Duodenal mucosa (tissue), 2 donors: Measurements from ENCODE around the gene CCSER1.

Experiments
- H3K27ac ChIP-seq: one replicate; pipeline ENCODE4 v1.7.0; 2013; ENCODE audit warnings: low read depth, low read length
- H3K27me3 ChIP-seq, 2 donors: one replicate each; pipeline ENCODE4 v1.7.0; 2013; ENCODE audit warnings: low read length in 2 of 2, control low read depth in 1 of 2; ENCODE audit not compliant: insufficient read depth in 2 of 2, control insufficient read depth in 1 of 2
- H3K36me3 ChIP-seq, 2 donors: one replicate each; pipeline ENCODE4 v1.7.0; 2013; ENCODE audit warnings: low read length in 2 of 2, control low read depth in 1 of 2; ENCODE audit not compliant: insufficient read depth in 2 of 2, control insufficient read depth in 1 of 2
- H3K4me1 ChIP-seq, 2 donors: one replicate each; pipeline ENCODE4 v1.7.0; 2013; ENCODE audit warnings: low read length in 2 of 2, control low read depth in 1 of 2; ENCODE audit not compliant: insufficient read depth in 2 of 2, control insufficient read depth in 1 of 2
- H3K4me3 ChIP-seq, 2 donors: one replicate each; pipeline ENCODE4 v1.7.0; 2013; ENCODE audit warnings: low read length in 2 of 2, low read depth in 1 of 2
- H3K9ac ChIP-seq, 2 donors: one replicate each; pipeline ENCODE4 v1.7.0; 2013; ENCODE audit warnings: low read length in 2 of 2, low read depth in 1 of 2
- H3K9me3 ChIP-seq, 2 donors: one replicate each; pipeline ENCODE4 v1.7.0; 2013; ENCODE audit warnings: low read length in 2 of 2, control low read depth in 1 of 2; ENCODE audit not compliant: control insufficient read depth in 1 of 2

Gene CCSER1

DNA sequence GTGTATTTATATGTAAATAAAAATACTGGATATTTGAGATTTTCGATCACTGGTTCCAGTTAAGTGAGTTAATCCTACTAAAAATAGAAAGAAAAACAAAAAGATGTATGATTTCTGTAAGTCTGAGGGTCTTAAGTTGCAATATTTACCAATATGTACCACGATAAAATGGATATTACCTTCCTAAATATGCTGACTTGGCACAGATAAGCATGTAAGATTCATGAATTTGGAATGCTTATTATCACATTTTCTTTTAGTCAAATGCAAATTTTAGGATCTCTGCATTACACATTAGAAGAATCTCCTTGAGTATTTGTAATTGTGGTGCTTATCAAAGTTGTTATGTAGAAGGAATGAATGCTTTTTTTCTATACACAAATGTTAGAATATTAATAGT, 1158.3 kb downstream of the CCSER1 start:
- Histone ChIP-seq H3K4me1 (no peaks in the 10 kb centered on the region), H3K27me3 (no peaks in the 10 kb centered on the region)

DNA sequence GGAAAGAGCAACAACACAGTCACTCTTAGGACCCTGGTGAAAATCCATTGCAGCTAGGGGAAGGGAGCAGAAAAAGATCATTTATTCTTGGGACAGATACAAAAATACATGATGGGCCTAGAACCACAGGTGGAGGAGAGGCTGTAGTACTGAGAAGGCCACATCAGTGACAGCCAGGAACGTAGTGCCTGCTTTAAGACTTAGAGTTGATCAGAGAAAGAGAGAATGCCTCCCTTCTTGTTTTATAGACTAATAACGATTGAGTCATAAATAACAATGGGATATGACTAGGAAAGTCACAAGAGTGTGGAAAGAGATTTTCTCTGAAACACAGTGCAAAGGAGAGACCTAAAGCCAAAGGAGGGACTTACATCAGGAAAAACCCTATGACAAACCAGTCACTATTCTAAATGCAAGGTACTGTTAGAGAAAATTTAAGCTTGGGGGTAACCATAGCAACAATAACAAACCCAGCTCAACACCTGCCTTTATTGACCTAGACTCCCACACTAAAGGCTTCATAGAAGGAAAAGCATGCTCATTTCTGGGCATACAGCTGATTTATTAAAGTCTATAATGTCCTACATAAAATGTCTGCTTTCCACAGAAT, 1161.6 kb downstream of the CCSER1 start:
- H3K36me3 ChIP-seq: no peaks in the 10 kb centered on the region
- no peaks in the 10 kb centered on the region for H3K27me3 ChIP-seq
- H3K4me1 ChIP-seq: no peaks in the 10 kb centered on the region
- no peak overlapping the region for H3K27ac ChIP-seq
- no peak overlapping the region for H3K4me3 ChIP-seq
- no peaks in the 10 kb centered on the region for H3K9me3 ChIP-seq
- no peak overlapping the region for H3K9ac ChIP-seq

More for the DNA sequence above, 1158.3 kb downstream of the CCSER1 start:
- H3K36me3 ChIP-seq: no peaks in the 10 kb centered on the region
- no peaks in the 10 kb centered on the region for H3K9me3 ChIP-seq
- H3K9ac ChIP-seq: no peak overlapping the region
- no peak overlapping the region for H3K4me3 ChIP-seq
- H3K27ac ChIP-seq: no peak overlapping the region

DNA sequence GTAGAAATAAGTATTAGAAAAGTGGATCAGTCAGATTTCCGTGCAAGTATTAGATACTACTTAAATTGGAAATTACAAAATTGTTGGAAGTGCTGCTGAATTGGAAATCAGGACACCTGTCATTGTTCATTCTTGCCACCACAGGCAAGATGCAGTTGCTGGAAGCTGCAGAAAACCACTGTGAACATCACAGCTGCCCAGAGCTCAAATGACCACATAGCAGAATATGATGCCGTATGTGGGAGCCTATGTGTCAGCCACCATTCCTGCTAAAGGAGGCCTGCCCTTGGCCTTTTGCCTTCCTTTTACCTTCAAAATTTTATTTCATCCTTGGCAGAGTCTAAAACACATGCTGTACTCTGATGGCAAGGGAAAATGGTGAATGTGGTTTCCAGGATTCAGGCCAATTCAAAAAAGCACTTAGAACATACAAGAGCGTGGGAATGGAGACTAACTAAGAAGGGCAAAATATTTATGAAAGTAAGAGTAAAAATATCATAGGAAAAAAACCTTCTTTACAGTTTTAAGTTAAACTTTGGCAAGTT, 1171.0 kb downstream of the CCSER1 start:
- Histone ChIP-seq H3K27ac (no peak overlapping the region), H3K9me3 (no peaks in the 10 kb centered on the region), H3K4me1 (no peaks in the 10 kb centered on the region), H3K4me3 (no peak overlapping the region), H3K9ac (no peak overlapping the region), H3K27me3 (no peaks in the 10 kb centered on the region), H3K36me3 (no peaks in the 10 kb centered on the region)

DNA sequence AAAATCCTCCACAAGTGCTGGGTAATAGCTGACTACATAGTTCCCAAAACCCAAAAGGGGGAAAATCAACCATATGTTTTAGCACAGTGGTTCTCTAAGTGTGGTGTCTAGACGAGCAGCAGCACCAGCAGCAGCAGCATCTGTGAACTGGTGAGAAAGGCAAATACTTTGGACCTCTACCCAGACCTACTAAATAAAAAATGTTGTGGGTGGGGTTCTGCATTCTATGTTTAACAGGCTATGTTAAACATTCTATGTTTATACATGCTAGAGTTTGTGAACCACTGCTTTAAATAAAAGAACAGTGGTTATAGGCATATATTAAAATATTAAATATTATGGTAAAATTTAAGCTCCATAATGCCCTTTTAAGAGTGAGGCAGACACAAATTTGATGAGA, 1171.6 kb downstream of the CCSER1 start:
- H3K27ac ChIP-seq: no peak overlapping the region
- H3K36me3 ChIP-seq: no peaks in the 10 kb centered on the region
- no peak overlapping the region for H3K4me3 ChIP-seq
- H3K9me3 ChIP-seq: no peaks in the 10 kb centered on the region
- H3K9ac ChIP-seq: no peak overlapping the region
- H3K27me3 ChIP-seq: no peaks in the 10 kb centered on the region
- no peaks in the 10 kb centered on the region for H3K4me1 ChIP-seq

DNA sequence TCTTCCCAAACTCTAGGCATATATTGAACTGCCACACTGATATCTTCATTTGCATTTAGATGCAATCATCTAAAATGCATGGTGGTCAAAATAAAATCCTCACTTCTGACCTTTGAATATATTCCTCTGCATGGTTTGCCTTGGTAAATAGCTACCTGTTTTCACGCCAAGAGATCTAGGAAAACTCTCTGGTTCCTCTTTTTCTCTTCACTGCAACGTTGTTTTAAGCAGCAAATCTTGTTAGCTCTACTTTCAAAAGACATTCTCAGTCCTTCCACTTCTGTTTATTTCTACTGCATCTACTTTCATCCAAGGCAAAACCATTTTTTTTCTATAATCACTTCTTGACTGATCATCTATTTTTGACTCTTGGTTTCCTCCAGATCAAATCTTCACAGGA, 1174.9 kb downstream of the CCSER1 start:
- Histone ChIP-seq H3K27me3 (no peaks in the 10 kb centered on the region), H3K27ac (no peak overlapping the region), H3K4me3 (no peak overlapping the region), H3K36me3 (no peaks in the 10 kb centered on the region), H3K9me3 (no peaks in the 10 kb centered on the region), H3K9ac (no peak overlapping the region), H3K4me1 (no peaks in the 10 kb centered on the region)

DNA sequence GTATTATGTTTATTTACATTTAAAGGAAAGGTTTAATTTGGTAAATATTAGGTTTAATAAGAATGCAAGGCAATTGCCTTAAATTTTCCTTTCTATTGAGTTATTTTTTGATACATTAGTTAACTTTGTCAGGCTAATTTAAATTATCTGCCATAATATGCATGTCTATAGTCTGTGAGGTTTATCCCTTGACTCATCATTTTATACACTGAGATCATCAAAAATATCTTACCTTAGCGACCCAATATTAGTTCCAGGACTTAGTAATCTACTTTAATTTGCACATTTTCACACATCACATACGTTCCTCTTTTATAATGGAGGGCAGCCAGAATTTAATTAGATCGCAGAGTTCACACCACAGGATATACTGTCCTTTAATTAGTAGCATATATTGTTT, 1177.1 kb downstream of the CCSER1 start:
- no peaks in the 10 kb centered on the region for H3K36me3 ChIP-seq
- H3K4me1 ChIP-seq: no peaks in the 10 kb centered on the region
- no peaks in the 10 kb centered on the region for H3K27me3 ChIP-seq
- no peak overlapping the region for H3K4me3 ChIP-seq
- no peaks in the 10 kb centered on the region for H3K9me3 ChIP-seq
- no peak overlapping the region for H3K27ac ChIP-seq
- no peak overlapping the region for H3K9ac ChIP-seq

DNA sequence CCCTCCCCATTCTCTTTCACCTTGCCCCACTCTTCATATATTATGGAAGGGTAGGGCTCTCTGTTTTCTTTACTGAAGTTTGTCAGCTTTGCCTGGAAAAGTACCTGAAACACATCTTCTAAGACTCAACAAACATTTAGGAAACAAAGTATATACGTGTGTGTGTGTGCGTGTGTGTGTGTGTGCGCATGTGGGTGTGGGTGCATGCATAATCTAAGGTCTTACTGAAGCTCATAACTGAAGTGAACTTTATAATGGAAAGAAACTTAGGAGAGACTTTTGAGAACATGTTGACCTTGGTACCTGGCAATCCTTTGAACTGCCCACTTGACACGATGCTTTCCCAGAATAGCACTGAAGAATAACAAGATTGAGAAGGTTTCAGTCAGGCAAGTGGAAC, 1190.2 kb downstream of the CCSER1 start:
- Histone ChIP-seq H3K9me3 (no peaks in the 10 kb centered on the region), H3K4me1 (no peaks in the 10 kb centered on the region), H3K27me3 (no peaks in the 10 kb centered on the region), H3K36me3 (no peaks in the 10 kb centered on the region), H3K27ac (no peak overlapping the region), H3K9ac (no peak overlapping the region), H3K4me3 (no peak overlapping the region)

DNA sequence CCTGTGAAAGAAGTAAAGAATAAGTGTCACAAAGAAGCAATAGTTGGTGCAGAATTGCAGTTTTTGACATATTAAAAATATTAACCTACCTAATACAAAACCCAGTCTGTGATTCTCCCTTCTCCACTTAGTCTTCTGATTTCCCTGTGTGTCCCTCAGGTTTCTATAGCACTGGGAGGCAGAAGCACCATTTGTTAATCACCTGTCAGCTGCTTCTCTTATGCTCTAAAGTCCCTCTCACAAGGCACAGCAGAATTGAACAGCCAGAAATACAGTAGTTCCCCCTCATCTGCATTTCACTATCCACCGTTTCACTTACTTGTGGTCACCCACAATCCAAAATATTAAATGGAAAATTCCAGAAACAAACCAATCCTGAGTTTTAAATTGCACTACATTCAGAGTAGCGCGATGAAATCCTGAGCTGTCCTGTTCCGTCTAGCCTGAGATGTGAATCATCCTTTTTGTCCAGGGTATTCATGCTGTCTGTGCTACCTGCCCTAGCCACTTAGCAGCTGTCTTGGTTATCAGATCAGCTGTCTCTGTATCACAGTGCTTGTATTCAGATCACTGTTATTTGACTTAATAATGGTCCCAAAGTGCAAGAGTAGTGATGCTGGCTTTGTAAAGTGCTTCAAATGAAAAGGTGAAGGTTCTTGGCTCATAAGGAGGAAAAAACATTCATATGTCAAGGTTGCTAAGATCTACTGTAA, 1192.5 kb downstream of the CCSER1 start:
- Histone ChIP-seq H3K27ac (no peak overlapping the region), H3K27me3 (no peaks in the 10 kb centered on the region), H3K9me3 (no peaks in the 10 kb centered on the region), H3K9ac (no peak overlapping the region), H3K4me3 (no peak overlapping the region), H3K36me3 (no peaks in the 10 kb centered on the region), H3K4me1 (no peaks in the 10 kb centered on the region)

DNA sequence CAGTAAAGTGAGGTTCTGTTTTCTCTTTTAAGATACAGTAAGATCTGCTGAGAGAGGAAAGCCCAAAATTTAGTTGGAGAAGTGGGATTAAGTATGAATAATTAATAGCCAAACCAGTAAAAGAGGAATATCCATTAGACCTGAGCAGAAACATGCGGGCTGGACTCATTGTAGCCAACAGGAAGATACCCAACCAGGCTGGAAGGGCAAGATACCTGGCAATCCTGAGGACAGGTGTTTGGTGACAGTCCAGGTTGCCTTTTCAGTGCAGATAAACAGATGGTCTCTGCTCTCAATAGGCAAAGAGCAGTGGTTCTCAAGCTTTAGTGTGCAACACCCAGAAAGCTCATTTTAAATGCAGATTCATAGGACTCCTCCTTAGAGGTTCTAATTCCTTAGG, 1195.8 kb downstream of the CCSER1 start:
- no peaks in the 10 kb centered on the region for H3K4me1 ChIP-seq
- no peaks in the 10 kb centered on the region for H3K36me3 ChIP-seq
- H3K9ac ChIP-seq: no peak overlapping the region
- H3K4me3 ChIP-seq: no peak overlapping the region
- peaks cover 8 to 20% of the 10 kb centered on the region in 2 donors for H3K9me3 ChIP-seq
- H3K27ac ChIP-seq: no peak overlapping the region
- no peaks in the 10 kb centered on the region for H3K27me3 ChIP-seq

DNA sequence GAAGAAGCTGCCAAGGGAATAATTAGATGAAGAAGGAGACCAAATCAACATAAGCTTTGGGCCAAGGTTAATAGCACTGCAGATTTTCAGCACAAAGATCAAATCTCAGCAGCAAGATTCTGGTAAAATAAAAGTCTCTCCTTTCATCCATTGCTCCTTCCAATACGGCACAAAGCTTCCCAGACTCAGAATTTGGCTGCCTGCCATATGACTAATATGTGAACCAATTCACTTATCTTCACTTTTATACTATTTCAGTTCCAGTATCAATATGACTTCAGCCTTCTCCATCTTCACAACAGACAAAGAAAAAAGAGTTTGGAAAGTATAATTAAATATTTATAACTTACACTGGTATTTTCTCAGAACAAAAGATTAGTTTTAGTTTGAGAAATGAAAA, 1198.3 kb downstream of the CCSER1 start:
- Histone ChIP-seq H3K27ac (no peak overlapping the region), H3K9ac (no peak overlapping the region), H3K36me3 (no peaks in the 10 kb centered on the region), H3K4me3 (no peak overlapping the region), H3K4me1 (no peaks in the 10 kb centered on the region), H3K27me3 (no peaks in the 10 kb centered on the region), H3K9me3 (peaks cover 8 to 24% of the 10 kb centered on the region in 2 donors)
